Neutrophil (primary cell): Measurements from ENCODE around the gene OR9A2.
"Not testable (repeated sequence)": the region's sequence is repeated elsewhere in the genome, so short reads cannot be mapped to it uniquely, and the experiment has no call there.

Source experiments
- H3K27ac ChIP-seq: fragments of 200-600 bp; sonication (generic); 2 replicates; pipeline ENCODE4 v1.5.1; 2016; ENCODE audit warnings: mild to moderate bottlenecking, moderate library complexity
- H3K27me3 ChIP-seq: fragments of 200-600 bp; sonication (generic); 2 replicates; pipeline ENCODE4 v1.6.0; 2016; ENCODE audit warnings: mild to moderate bottlenecking
- H3K36me3 ChIP-seq: fragments of 200-600 bp; sonication (generic); 2 replicates; pipeline ENCODE4 v1.5.1; 2017
- H3K4me1 ChIP-seq, 2 experiments: fragments of 200-600 bp in 1 of 2; sonication (generic) in 1 of 2; 1 replicate in 1 of 2; 2 replicates in 1 of 2; pipeline versions ENCODE4 v1.5.1 to v1.6.1; 2013 to 2016; ENCODE audit warnings: low read depth in 1 of 2, low read length in 1 of 2, mild to moderate bottlenecking in 1 of 2, moderate library complexity in 1 of 2; ENCODE audit not compliant: control insufficient read depth in 1 of 2, insufficient read depth in 1 of 2
- H3K4me3 ChIP-seq, 2 experiments: fragments of 200-600 bp in 1 of 2; sonication (generic) in 1 of 2; 1 replicate in 1 of 2; 2 replicates in 1 of 2; pipeline ENCODE4 v1.5.1; 2013 to 2016; ENCODE audit warnings: low read depth in 1 of 2, low read length in 1 of 2, mild to moderate bottlenecking in 1 of 2, moderate library complexity in 1 of 2
- H3K9me3 ChIP-seq: fragments of 200-600 bp; sonication (generic); 2 replicates; pipeline ENCODE4 v1.5.1; 2016
- TF ChIP-seq, protein P1 (sequence below): fragments of 200-600 bp; sonication (generic); IDR thresholded peaks from 2 replicates; pipeline ENCODE4 v1.5.1; 2016; ENCODE audit warnings: antibody characterized with exemption

The OR9A2 gene

DNA sequence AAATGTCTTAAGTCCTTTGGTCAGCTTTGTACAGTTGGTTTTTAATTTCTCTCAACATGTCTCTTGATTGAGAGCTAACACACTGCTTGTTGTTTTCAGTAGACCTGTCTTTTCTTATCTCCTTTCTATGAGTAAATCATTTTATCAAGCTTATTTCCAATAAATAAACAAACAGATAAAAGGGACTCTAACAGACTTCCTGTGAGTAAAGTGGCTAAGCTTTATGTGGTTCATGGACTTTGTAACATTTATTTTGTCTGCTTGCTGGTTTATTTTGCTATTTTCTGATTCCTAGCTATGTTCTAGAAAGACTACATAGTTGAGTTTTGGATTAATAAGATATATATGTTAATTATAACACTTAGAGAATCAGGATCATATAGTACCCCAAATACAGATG, 27.1 kb downstream of the OR9A2 start:
- Histone ChIP-seq H3K27me3 (no peaks in the 10 kb centered on the region), H3K27ac (no peak overlapping the region), H3K9me3 (no peaks in the 10 kb centered on the region), H3K4me3 (no peak overlapping the region), H3K36me3 (no peaks in the 10 kb centered on the region), H3K4me1 (peaks cover 4 to 6% of the 10 kb centered on the region in 2 experiments)
- TF ChIP-seq, protein P1, sequence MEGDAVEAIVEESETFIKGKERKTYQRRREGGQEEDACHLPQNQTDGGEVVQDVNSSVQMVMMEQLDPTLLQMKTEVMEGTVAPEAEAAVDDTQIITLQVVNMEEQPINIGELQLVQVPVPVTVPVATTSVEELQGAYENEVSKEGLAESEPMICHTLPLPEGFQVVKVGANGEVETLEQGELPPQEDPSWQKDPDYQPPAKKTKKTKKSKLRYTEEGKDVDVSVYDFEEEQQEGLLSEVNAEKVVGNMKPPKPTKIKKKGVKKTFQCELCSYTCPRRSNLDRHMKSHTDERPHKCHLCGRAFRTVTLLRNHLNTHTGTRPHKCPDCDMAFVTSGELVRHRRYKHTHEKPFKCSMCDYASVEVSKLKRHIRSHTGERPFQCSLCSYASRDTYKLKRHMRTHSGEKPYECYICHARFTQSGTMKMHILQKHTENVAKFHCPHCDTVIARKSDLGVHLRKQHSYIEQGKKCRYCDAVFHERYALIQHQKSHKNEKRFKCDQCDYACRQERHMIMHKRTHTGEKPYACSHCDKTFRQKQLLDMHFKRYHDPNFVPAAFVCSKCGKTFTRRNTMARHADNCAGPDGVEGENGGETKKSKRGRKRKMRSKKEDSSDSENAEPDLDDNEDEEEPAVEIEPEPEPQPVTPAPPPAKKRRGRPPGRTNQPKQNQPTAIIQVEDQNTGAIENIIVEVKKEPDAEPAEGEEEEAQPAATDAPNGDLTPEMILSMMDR, result no peak

DNA sequence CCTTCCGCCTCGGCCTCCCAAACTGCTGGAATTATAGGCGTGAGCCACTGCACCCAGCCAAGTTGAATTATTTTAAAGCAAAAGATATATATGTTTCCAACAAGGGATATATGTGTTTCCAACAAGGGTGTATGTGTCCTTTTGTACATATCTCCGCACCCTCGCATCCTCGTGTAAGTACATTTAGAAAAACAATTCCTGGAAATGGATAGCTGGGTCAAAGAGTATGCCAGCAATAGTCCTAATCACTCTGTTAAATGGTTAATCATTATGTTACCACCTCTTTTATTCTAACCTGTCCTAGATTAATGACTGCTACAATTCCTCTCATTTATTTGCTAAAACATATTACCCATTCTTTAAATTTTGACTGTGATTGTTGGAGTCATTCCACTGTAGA, 28.0 kb downstream of the OR9A2 start:
- TF ChIP-seq, protein P1, result no peak
- Histone ChIP-seq H3K27ac (no peak overlapping the region), H3K36me3 (no peaks in the 10 kb centered on the region), H3K4me3 (no peak overlapping the region), H3K27me3 (no peaks in the 10 kb centered on the region), H3K9me3 (no peaks in the 10 kb centered on the region), H3K4me1 (peaks cover 4 to 6% of the 10 kb centered on the region in 2 experiments)

DNA sequence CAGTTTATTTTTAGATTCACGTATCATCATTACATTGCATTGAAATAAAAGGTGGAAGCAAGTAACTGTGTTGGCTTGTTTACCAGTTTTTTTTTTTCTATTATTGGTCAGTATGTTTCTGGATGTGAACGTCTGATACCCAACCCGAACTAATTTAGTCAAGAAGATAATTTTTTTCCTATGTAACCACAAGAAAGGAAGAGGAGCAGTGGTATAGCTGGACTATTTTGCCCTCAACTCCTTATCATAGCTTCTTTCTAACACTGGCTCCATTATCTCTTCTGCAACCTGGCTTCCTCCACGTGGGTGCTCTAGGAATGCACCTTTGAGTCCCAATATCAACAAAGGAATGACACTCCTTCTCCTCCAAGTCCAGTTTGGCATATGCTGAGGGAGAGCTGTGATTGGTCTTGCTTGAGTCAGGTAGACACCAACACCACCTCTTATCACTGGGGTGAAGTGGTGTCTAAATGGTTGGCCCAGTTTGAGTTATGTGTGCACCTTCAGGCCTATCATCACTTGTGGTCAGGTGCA, 29.4 kb downstream of the OR9A2 start:
- no peaks in the 10 kb centered on the region for H3K27me3 ChIP-seq
- no peaks in the 10 kb centered on the region for H3K4me1 ChIP-seq
- TF ChIP-seq, protein P1, result no peak
- H3K36me3 ChIP-seq, result no peaks in the 10 kb centered on the region
- no peak overlapping the region for H3K4me3 ChIP-seq
- no peaks in the 10 kb centered on the region for H3K9me3 ChIP-seq
- H3K27ac ChIP-seq, result no peak overlapping the region

DNA sequence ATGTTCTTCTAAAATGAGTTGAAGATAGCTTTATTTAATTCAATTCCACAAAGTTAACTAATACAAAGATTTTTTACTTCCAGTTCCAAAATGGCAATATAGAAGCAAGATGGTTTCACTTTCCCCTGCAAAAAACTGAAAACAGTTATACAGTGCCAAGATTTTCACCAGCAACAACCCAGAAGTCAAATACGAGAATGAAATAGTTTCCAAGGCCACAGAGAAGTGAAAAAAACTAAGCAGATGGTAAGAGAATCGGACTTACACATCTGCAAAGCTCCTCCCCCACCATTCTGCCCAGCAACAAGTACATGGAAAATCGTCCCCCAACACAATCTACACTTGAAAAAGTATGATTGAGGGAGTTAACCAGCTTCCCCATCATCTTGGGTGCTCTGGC, 34.5 kb downstream of the OR9A2 start:
- Histone ChIP-seq H3K36me3 (no peaks in the 10 kb centered on the region), H3K9me3 (no peaks in the 10 kb centered on the region), H3K27me3 (no peaks in the 10 kb centered on the region), H3K4me3 (no peak overlapping the region), H3K27ac (no peak overlapping the region), H3K4me1 (no peaks in the 10 kb centered on the region)
- TF ChIP-seq, protein P1, result no peak

DNA sequence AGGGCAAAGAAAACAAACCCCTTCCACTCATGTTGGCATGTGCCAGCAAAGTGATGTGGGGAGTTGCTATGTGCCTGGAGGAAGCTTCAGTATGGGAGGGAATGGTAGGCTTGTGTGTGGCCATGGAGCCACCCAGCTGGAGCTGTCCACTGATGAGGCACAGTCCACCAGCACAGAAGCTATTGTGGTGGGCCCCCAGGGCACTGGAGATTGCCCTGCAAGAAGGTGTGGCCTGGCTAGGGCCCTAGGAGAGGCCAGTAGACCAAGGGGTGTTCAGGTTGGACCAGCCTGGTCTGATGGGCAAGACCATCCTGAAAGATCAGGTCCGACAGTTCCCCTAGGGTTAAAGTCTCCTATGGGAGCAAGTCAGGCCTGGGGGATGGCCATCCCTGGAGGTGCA, 42.6 kb downstream of the OR9A2 start:
- H3K27me3 ChIP-seq, result no peaks in the 10 kb centered on the region
- TF ChIP-seq, protein P1, result no peak
- H3K9me3 ChIP-seq, result no peaks in the 10 kb centered on the region
- no peak overlapping the region for H3K4me3 ChIP-seq
- no peaks in the 10 kb centered on the region for H3K4me1 ChIP-seq
- no peak overlapping the region for H3K27ac ChIP-seq
- no peaks in the 10 kb centered on the region for H3K36me3 ChIP-seq

DNA sequence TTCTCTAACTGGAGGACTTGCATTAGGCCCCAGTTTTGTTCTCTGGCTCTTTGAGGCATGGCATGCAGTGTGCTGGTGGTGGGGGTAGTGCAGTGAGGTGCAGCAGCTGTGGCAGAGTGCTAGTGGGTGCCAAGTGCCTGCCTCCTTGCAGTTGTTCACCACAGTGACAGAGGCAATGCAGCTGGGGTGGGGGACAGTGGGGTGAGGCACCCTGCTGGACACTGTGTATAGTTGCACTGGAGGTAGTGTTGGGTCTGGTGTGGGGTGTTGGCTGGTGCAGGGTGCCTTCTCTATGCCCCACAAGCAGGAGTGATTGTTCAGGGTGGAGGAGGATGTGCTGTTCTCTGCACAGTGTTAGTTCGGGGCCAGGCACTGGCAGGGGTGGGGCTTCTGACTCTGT, 43.1 kb downstream of the OR9A2 start:
- H3K27me3 ChIP-seq, result no peaks in the 10 kb centered on the region
- no peak overlapping the region for H3K4me3 ChIP-seq
- no peak overlapping the region for H3K27ac ChIP-seq
- H3K9me3 ChIP-seq, result no peaks in the 10 kb centered on the region
- TF ChIP-seq, protein P1, result no peak
- no peaks in the 10 kb centered on the region for H3K36me3 ChIP-seq
- H3K4me1 ChIP-seq, result no peaks in the 10 kb centered on the region

DNA sequence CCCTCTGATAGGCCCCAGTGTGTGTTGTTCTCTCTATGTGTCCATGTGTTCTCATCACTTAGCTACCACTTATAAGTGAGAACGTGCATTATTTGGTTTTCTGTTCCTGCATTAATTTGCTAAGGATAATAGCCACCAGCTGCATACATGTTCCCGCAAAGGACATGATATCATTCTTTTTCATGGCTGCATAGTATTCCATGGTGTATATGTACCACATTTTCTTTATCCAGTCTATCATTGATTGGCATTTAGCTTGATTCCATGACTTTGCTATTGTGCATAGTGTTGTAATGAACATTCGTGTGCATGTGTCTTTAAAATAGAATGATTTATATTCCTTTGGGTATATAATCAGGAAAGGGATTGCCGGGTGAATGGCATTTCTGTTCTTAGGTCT, 48.5 kb downstream of the OR9A2 start:
- H3K4me3 ChIP-seq, H3K27me3 ChIP-seq, H3K27ac ChIP-seq, H3K4me1 ChIP-seq, H3K9me3 ChIP-seq, H3K36me3 ChIP-seq: not testable (repeated sequence)
